Measurements from ENCODE around the gene SYNPO. TPM values are rescaled to one million over a fixed set of nuclear protein-coding genes. Genes with fewer than 3 reads are reported as not detected.

Gene SYNPO
- polyA plus RNA-seq, 1 donor from 2014 or later, result not detected

GRCh38 chr5:150624334-150625163 lies 15.9 kb upstream of the SYNPO start:
- peaks cover 12% of the 10 kb centered on the region for H3K27me3 ChIP-seq (ENCODE audit: insufficient read depth, low read depth, low read length)
- H3F3A ChIP-seq (ENCODE audit: insufficient read depth, low read length, poor library complexity, severe bottlenecking), result no peaks in the 10 kb centered on the region
- H4K20me1 ChIP-seq (ENCODE audit: insufficient read depth), result no peaks in the 10 kb centered on the region
- no peaks in the 10 kb centered on the region for H3K79me2 ChIP-seq (replicated peaks; ENCODE audit: insufficient read depth, low read length)
- H3K27ac ChIP-seq (ENCODE audit: low read length), result no peak overlapping the region
- H3K9me2 ChIP-seq (ENCODE audit: insufficient read depth, low read length), result no peaks in the 10 kb centered on the region
- peak overlapping the region; percentile 46 for H3K9ac ChIP-seq (ENCODE audit: low read length)
- peak overlapping the region; percentile 66 for H3K4me3 ChIP-seq (ENCODE audit: low read length)
- no peaks in the 10 kb centered on the region for H3K9me3 ChIP-seq (ENCODE audit: low read length)
- TF ChIP-seq RAD21 (conservative IDR thresholded peaks at IDR 0.05), result no peak
- TF ChIP-seq SMC3 (conservative IDR thresholded peaks at IDR 0.05; ENCODE audit: poor library complexity), result no peak
- no peak for TF ChIP-seq REST (IDR thresholded peaks at IDR 0.05; ENCODE audit: borderline replicate concordance)
- TF ChIP-seq EZH2 (IDR thresholded peaks at IDR 0.05; ENCODE audit: borderline replicate concordance, insufficient read depth, low read length, poor library complexity, severe bottlenecking), result no peak
- H3K4me2 ChIP-seq (ENCODE audit: low read length), result peak overlapping the region; percentile 55
- no peaks in the 10 kb centered on the region for H3K36me3 ChIP-seq (ENCODE audit: insufficient read depth, low read length)
- H2AFZ ChIP-seq (ENCODE audit: low read depth, low read length), result no peak overlapping the region

GRCh38 chr5:150625164-150625535 lies 15.3 kb upstream of the SYNPO start:
- H3K36me3 ChIP-seq (ENCODE audit: insufficient read depth, low read length), result no peaks in the 10 kb centered on the region
- TF ChIP-seq SMC3 (conservative IDR thresholded peaks at IDR 0.05; ENCODE audit: poor library complexity), result no peak
- TF ChIP-seq TAF1 (IDR thresholded peaks at IDR 0.05; ENCODE audit: low read depth), result peak; percentile 9
- H3K9ac ChIP-seq (ENCODE audit: low read length), result peak overlapping the region; percentile 46
- no peak overlapping the region for H2AFZ ChIP-seq (ENCODE audit: low read depth, low read length)
- H4K20me1 ChIP-seq (ENCODE audit: insufficient read depth), result no peaks in the 10 kb centered on the region
- H3K9me2 ChIP-seq (ENCODE audit: insufficient read depth, low read length), result no peaks in the 10 kb centered on the region
- peak overlapping the region; percentile 66 for H3K4me3 ChIP-seq (ENCODE audit: low read length)
- no peaks in the 10 kb centered on the region for H3K9me3 ChIP-seq (ENCODE audit: low read length)
- H3K27me3 ChIP-seq (ENCODE audit: insufficient read depth, low read depth, low read length), result peaks cover 12% of the 10 kb centered on the region
- no peaks in the 10 kb centered on the region for H3K79me2 ChIP-seq (replicated peaks; ENCODE audit: insufficient read depth, low read length)
- peak overlapping the region; percentile 55 for H3K4me2 ChIP-seq (ENCODE audit: low read length)
- no peaks in the 10 kb centered on the region for H3F3A ChIP-seq (ENCODE audit: insufficient read depth, low read length, poor library complexity, severe bottlenecking)
- H3K27ac ChIP-seq (ENCODE audit: low read length), result no peak overlapping the region

GRCh38 chr5:150625831-150626746 lies 14.4 kb upstream of the SYNPO start:
- Histone ChIP-seq H3K36me3 (ENCODE audit: insufficient read depth, low read length) (no peaks in the 10 kb centered on the region), H4K20me1 (ENCODE audit: insufficient read depth) (no peaks in the 10 kb centered on the region), H3K4me3 (ENCODE audit: low read length) (no peak overlapping the region), H3K27me3 (ENCODE audit: insufficient read depth, low read depth, low read length) (peaks cover 12% of the 10 kb centered on the region), H3K4me2 (ENCODE audit: low read length) (no peak overlapping the region), H3F3A (ENCODE audit: insufficient read depth, low read length, poor library complexity, severe bottlenecking) (no peaks in the 10 kb centered on the region), H3K27ac (ENCODE audit: low read length) (no peak overlapping the region), H3K9me2 (ENCODE audit: insufficient read depth, low read length) (no peaks in the 10 kb centered on the region), H3K9ac (ENCODE audit: low read length) (no peak overlapping the region), H2AFZ (ENCODE audit: low read depth, low read length) (no peak overlapping the region), H3K79me2 (replicated peaks; ENCODE audit: insufficient read depth, low read length) (no peaks in the 10 kb centered on the region), H3K9me3 (ENCODE audit: low read length) (no peaks in the 10 kb centered on the region)
- TF ChIP-seq RAD21 (conservative IDR thresholded peaks at IDR 0.05) (no peak), EZH2 (IDR thresholded peaks at IDR 0.05; ENCODE audit: borderline replicate concordance, insufficient read depth, low read length, poor library complexity, severe bottlenecking) (no peak), REST (IDR thresholded peaks at IDR 0.05; ENCODE audit: borderline replicate concordance) (no peak), CTCF (IDR thresholded peaks at IDR 0.05; ENCODE audit: poor library complexity, severe bottlenecking) (no peak), SMC3 (conservative IDR thresholded peaks at IDR 0.05; ENCODE audit: poor library complexity) (no peak)

All from neural cell (in vitro differentiated cells).